Lower leg skin (tissue), 3 donors: ENCODE measurements around the gene UBAC2.

Source experiments
- CTCF ChIP-seq, 3 donors: fragments of 450-650 bp; IDR thresholded peaks; one replicate each; pipeline ENCODE4 v1.5.1; 2016; ENCODE audit warnings: antibody characterized with exemption in 3 of 3, mild to moderate bottlenecking in 3 of 3, moderate library complexity in 2 of 3
- POLR2A ChIP-seq, 2 donors: fragments of 450-650 bp; IDR thresholded peaks; one replicate each; pipeline ENCODE4 v1.6.1; 2016 to 2017; ENCODE audit warnings: antibody characterized with exemption in 2 of 2, mild to moderate bottlenecking in 1 of 2, moderate library complexity in 1 of 2

GRCh38 chr13:99299920-99300341 lies 99.3 kb downstream of the UBAC2 start:
- TF ChIP-seq CTCF (IDR thresholded peaks at IDR 0.05) (no peak), POLR2A (IDR thresholded peaks at IDR 0.05) (no peak)
